Fibroblast of lung (primary cell): Measurements from ENCODE around the gene CPEB4.

Experiments used
- CTCF ChIP-seq, 2 donors: IDR thresholded peaks in 1 of 2; conservative IDR thresholded peaks in 1 of 2; 1 replicate in 1 of 2; 2 replicates in 1 of 2; pipeline ENCODE4 v1.5.1; 2011 to 2012; ENCODE audit warnings: low read length in 2 of 2, control low read depth in 1 of 2, inconsistent platforms in 1 of 2, low read depth in 1 of 2, mild to moderate bottlenecking in 1 of 2
- EZH2 ChIP-seq: IDR thresholded peaks from 2 replicates; pipeline ENCODE4 v1.5.1; 2012; ENCODE audit warnings: low read length, control low read depth, mild to moderate bottlenecking; ENCODE audit errors: missing control alignments

GRCh38 chr5:173973616-173973969 lies 85.4 kb downstream of the CPEB4 start:
- no peak for TF ChIP-seq EZH2
- no peak for TF ChIP-seq CTCF (conservative IDR thresholded peaks at IDR 0.05 in 1 of 2, IDR thresholded peaks at IDR 0.05 in 1 of 2; ENCODE audit: low read depth in 1 of 2, low read length in 2 of 2)
